ENCODE results near the gene NLK. TPM values are rescaled to one million over a fixed set of nuclear protein-coding genes. Genes with fewer than 3 reads are reported as not detected.

NLK gene
- total and polyA plus RNA-seq, 2 donors (not counting 3 experiments of a cell fraction or from before 2014, with no cell fraction given) = 23.8 to 34.2 TPM

- H2AFZ ChIP-seq (ENCODE audit: low read depth, low read length) = no peak overlapping the region
- H3K27me3 ChIP-seq (ENCODE audit: control insufficient read depth in 2 of 2, insufficient read depth in 2 of 2, low read length in 2 of 2) = no peaks in the 10 kb centered on the region
- H3K79me2 ChIP-seq (ENCODE audit: control insufficient read depth, insufficient read depth, low read length) = no peaks in the 10 kb centered on the region
- FAIRE-seq = no peak
- no peak overlapping the region for H3K27ac ChIP-seq (ENCODE audit: insufficient read depth, low read depth, low read length)
- ChIA-PET POLR2A (no interaction called here), CTCF (no interaction called here)
- intact Hi-C loops (cut with micrococcal nuclease) (no loop called here), dilution Hi-C loops (cut with MboI; ENCODE audit: extremely low pct_ligation_motif_present, low sequenced_read_pairs) (no loop called here)
- DNase-seq (ENCODE audit: low read depth, low spot score) = no peak
- no peak overlapping the region for H3K9ac ChIP-seq (replicated peaks; ENCODE audit: extremely low read depth, insufficient read depth, low read length)
- TF ChIP-seq MAX (IDR thresholded peaks at IDR 0.05; ENCODE audit: insufficient read depth, insufficient read length) = no peak
- TF ChIP-seq MYC (IDR thresholded peaks at IDR 0.05; ENCODE audit: low read depth, low read length) = no peak
- TF ChIP-seq POLR2AphosphoS5 (IDR thresholded peaks at IDR 0.05; ENCODE audit: insufficient read depth, low read depth, low read length) = no peak
- no peaks in the 10 kb centered on the region for H3K4me1 ChIP-seq (ENCODE audit: control insufficient read depth, extremely low read depth, insufficient read depth, low read length)
- no peaks in the 10 kb centered on the region for H4K20me1 ChIP-seq (replicated peaks; ENCODE audit: control insufficient read depth, extremely low read depth, insufficient read depth, low read length)
- H3K9me1 ChIP-seq (replicated peaks; ENCODE audit: control insufficient read depth, extremely low read depth, insufficient read depth, low read length) = no peaks in the 10 kb centered on the region
- H3K36me3 ChIP-seq (ENCODE audit: control insufficient read depth in 2 of 2, extremely low read depth in 1 of 2, insufficient read depth in 2 of 2, low read length in 2 of 2) = no peaks in the 10 kb centered on the region
- H3K9me3 ChIP-seq (replicated peaks; ENCODE audit: control insufficient read depth, insufficient read depth, low read length) = no peaks in the 10 kb centered on the region
- no peak overlapping the region for H3K4me2 ChIP-seq (ENCODE audit: insufficient read depth, low read length)
- no peak overlapping the region for H3K4me3 ChIP-seq (replicated peaks in 1 of 3; ENCODE audit: insufficient read depth in 1 of 3, low read depth in 1 of 3, low read length in 3 of 3)
- BruUV-seq (replicated peaks) = no TSS peak
Observed at GRCh38 chr17:28159924-28160323, 117.4 kb downstream of the NLK start.

DNA sequence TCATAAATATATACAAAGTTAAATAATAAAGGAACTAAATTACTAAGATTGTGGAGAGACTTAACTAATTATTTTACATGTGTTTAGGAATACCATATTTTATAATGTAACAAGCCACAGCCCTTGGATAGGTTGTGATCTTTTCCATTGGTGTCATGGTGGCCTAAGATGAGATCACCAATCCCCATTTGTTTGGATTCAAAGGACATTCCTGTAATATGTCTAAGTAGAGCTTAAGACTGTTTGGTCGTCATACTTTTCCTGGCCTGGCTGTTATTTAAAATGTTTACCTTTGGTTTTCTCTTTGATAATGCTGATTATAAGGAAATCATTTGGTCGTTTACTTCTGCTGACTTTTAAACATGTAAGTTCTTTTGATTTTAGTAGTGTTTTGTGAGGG lies 118.1 kb downstream of the NLK start:
- dilution Hi-C loops (cut with MboI; ENCODE audit: extremely low pct_ligation_motif_present, low sequenced_read_pairs) = no loop called here

More for the DNA sequence above, 118.1 kb downstream of the NLK start:
- no peak overlapping the region for H3K9ac ChIP-seq (replicated peaks; ENCODE audit: extremely low read depth, insufficient read depth, low read length)
- POLR2A ChIA-PET = no interaction called here
- no peaks in the 10 kb centered on the region for H3K27me3 ChIP-seq (ENCODE audit: control insufficient read depth in 2 of 2, insufficient read depth in 2 of 2, low read length in 2 of 2)
- no peaks in the 10 kb centered on the region for H4K20me1 ChIP-seq (replicated peaks; ENCODE audit: control insufficient read depth, extremely low read depth, insufficient read depth, low read length)
- H3K4me3 ChIP-seq (replicated peaks in 1 of 3; ENCODE audit: insufficient read depth in 1 of 3, low read depth in 1 of 3, low read length in 3 of 3) = no peak overlapping the region
- CTCF ChIA-PET = interaction anchor here (1.1 to 1.6 kb wide), 2 partner anchors 11 to 36 kb away, joined by 3 to 4 read pairs; no protein-coding TSS in a partner anchor
- no peak overlapping the region for H2AFZ ChIP-seq (ENCODE audit: low read depth, low read length)
- H3K4me2 ChIP-seq (ENCODE audit: insufficient read depth, low read length) = no peak overlapping the region
- no peak overlapping the region for H3K27ac ChIP-seq (ENCODE audit: insufficient read depth, low read depth, low read length)
- BruUV-seq (replicated peaks) = no TSS peak
- no peak for TF ChIP-seq FOS (IDR thresholded peaks at IDR 0.05; ENCODE audit: borderline replicate concordance, insufficient read depth, low read length)
- TF ChIP-seq POLR2AphosphoS5 (IDR thresholded peaks at IDR 0.05; ENCODE audit: insufficient read depth, low read depth, low read length) = no peak
- TF ChIP-seq GATA2 (IDR thresholded peaks at IDR 0.05; ENCODE audit: insufficient read depth, insufficient read length, low read depth, low read length) = no peak
- TF ChIP-seq POLR2A (IDR thresholded peaks at IDR 0.05; ENCODE audit: low read depth, low read length) = no peak
- TF ChIP-seq, protein P1, sequence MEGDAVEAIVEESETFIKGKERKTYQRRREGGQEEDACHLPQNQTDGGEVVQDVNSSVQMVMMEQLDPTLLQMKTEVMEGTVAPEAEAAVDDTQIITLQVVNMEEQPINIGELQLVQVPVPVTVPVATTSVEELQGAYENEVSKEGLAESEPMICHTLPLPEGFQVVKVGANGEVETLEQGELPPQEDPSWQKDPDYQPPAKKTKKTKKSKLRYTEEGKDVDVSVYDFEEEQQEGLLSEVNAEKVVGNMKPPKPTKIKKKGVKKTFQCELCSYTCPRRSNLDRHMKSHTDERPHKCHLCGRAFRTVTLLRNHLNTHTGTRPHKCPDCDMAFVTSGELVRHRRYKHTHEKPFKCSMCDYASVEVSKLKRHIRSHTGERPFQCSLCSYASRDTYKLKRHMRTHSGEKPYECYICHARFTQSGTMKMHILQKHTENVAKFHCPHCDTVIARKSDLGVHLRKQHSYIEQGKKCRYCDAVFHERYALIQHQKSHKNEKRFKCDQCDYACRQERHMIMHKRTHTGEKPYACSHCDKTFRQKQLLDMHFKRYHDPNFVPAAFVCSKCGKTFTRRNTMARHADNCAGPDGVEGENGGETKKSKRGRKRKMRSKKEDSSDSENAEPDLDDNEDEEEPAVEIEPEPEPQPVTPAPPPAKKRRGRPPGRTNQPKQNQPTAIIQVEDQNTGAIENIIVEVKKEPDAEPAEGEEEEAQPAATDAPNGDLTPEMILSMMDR (IDR thresholded peaks at IDR 0.05; ENCODE audit: extremely low read depth in 1 of 2, insufficient read depth in 1 of 2, low read depth in 1 of 2, low read length in 2 of 2) = no peak
- TF ChIP-seq MYC (IDR thresholded peaks at IDR 0.05; ENCODE audit: low read depth, low read length) = no peak
- H3K79me2 ChIP-seq (ENCODE audit: control insufficient read depth, insufficient read depth, low read length) = no peaks in the 10 kb centered on the region
- H3K9me1 ChIP-seq (replicated peaks; ENCODE audit: control insufficient read depth, extremely low read depth, insufficient read depth, low read length) = no peaks in the 10 kb centered on the region
- H3K4me1 ChIP-seq (ENCODE audit: control insufficient read depth, extremely low read depth, insufficient read depth, low read length) = no peaks in the 10 kb centered on the region
- no peaks in the 10 kb centered on the region for H3K9me3 ChIP-seq (replicated peaks; ENCODE audit: control insufficient read depth, insufficient read depth, low read length)
- no peak for DNase-seq (ENCODE audit: low read depth, low spot score)
- intact Hi-C loops (cut with micrococcal nuclease) = no loop called here
- H3K36me3 ChIP-seq (ENCODE audit: control insufficient read depth in 2 of 2, extremely low read depth in 1 of 2, insufficient read depth in 2 of 2, low read length in 2 of 2) = peaks cover 0 to 2% of the 10 kb centered on the region in 2 experiments
- no peak for FAIRE-seq

Measured in endothelial cell of umbilical vein (primary cell).